DOHH2 (cell line): ENCODE data around the gene RTL5.

ENCODE experiments used
- CTCF ChIP-seq: fragments of 200-600 bp; sonication (generic); IDR thresholded peaks from one replicate; pipeline ENCODE4 v1.5.1; 2014; ENCODE audit warnings: antibody characterized with exemption, mild to moderate bottlenecking, low read depth, low read length; ENCODE audit not compliant: poor library complexity, severe bottlenecking
- EZH2phosphoT487 ChIP-seq: fragments of 200-600 bp; sonication (generic); IDR thresholded peaks from 2 replicates; pipeline ENCODE4 v1.6.1; 2017; ENCODE audit warnings: borderline replicate concordance, mild to moderate bottlenecking, antibody characterized with exemption, low read length, moderate library complexity, mixed read lengths

- TF ChIP-seq CTCF = no peak
- TF ChIP-seq EZH2phosphoT487 = no peak
These were observed 30.8 kb downstream of the RTL5 start for GRCh38 chrX:72100824-72101351.
